Activated effector memory CD4-positive, alpha-beta T cell treated with Interleukin-2 at 50 U/mL for 16 hours (primary cell): ENCODE measurements around the gene AHRR.

Experiments used
- DNase-seq: peaks from one replicate; pipeline ENCODE4 v3.0.0-alpha.2; 2020

Gene AHRR

DNA sequence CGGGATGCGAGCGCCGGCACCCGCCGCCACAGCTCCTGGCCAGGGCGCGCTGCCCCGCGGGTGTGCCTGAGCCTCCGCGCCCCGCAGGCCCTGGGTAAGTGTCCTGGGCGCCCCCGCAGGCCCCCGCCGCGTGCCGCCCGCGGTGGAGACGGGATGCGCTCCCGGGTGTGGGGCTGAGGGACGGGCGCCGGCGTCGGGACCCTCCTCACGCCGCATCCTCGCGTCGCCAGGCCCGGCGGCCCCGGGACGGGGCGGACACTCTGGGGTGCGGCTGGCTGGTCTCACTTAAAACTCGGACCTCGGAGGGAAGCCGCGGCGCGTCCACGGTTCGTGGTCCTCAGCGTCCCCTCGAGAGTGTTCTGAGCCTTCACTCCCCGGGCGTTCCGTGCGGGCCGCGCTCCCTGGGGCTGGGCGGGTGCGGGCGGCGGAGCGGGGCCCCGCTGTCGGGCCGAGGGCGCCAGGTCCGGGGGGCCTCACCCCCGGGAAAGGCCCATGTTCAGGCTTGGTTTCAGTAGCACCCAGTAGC lies 275 bp downstream of the AHRR start:
- no peak for DNase-seq

DNA sequence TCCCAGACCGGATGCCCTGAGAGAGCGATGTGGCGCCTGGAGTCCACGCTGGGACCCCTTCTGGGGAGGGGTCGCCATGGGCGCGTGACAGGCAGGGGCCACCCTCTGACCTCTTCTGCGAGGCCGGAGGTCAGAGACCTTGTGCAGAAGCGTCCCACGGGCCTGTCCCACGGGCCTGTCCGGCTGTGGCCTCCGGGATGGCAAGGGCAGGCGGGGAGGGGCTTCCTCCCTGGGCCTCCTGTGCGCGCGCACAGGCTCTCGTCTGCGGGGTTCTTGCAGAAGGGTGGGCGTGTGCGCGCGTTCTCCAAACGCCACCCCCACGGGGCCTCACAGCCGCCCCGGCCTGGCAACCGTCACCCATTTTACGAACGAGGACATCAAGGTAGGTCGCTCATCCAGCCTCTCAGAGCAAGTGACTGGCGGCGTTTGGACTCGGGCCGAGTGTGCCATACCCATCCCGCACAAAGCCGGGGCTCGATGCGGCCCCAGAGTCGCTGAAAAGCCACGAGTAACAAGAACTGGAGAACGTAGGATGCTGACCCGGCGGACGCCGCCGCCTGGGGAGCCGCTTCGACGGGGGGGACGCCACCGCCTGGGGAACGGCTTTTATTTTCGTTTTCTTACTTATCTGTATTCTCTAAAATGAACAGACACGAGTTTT lies 897 bp downstream of the AHRR start:
- DNase-seq: no peak

DNA sequence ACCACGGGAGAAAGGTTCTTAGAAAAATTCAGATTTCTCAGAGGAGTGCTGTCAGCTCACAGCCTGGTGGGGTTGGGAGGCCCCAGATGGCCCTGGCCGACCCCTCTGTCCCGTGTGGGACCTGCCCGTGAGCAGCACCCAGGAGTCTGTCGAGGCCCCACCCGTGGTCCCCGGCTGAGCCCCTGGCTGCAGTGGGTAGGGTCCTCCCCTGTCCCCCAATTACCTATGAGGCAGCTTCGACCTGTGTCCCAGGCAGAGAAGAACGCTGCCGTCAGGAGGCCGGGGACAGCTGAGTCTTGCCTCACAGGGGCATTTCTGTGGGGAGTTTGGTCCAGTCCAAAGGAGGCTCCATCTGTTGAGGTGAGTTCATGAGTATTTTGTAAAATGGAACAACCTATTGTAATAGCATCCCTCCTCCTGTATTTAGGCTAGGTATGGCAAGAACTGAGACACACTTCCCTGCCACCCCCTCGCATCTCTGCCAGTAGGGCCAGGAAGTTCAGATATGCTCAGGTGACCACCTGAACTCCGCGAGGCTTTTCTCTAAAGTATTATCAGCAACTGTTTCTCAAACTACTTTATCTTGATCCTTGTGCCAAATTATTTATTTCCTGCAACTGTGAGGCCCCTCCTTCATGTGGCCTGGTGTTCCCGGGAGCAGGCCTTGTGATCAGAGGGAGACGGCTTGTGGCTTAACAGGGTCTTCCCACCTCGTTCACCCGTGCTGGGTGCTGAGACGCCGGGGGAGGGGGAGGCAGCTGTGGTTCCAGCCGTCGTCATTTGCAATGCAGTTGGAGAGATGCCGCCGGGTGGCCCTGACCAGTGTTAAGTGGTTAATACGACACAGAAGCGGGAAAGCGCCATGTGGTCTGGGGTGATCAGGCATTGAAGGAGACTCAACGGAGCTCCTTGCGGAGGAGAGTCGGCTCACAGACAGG lies 1.7 kb downstream of the AHRR start:
- DNase-seq: no peak

DNA sequence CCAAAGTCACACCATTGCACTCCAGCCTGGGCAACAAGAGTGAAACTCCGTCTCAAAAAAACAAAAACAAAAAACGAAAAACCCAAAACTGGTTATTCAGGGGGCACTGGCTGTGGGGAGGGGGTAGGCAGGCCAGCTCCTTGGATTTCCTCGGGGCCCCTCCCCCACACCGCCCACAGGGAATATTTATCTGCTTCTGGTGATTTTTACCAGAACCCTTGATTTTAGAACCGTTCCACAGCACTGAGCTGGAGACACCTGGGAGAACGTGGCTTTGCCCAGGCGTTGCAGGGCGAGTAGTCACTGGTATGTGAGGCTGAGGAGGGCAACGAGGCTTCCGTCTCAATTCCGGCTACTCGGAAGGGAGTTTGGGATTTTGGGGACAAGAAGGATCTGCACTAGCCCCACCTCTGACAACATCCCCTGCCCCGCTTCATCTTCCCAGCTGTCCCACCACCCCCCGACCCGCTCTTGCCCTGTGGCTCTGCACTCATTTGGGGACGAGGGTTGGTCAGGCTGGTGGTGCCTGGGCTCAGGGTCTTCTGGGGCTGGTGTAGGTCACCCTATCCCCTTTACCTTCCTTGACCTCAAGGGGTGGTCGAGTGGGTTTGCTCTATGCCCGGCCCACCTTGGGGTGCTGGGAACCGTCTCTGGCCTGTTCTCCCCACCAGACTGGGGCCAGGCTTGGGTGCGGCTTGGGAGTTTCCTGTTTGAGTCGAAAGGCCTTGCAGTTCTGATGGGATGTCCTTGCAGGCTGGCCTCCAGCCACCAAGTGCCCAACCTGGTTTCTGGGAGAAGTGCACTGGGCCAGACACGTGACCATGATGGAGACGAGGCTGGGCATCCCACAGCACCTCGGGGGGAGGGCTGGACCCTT lies 3.5 kb downstream of the AHRR start:
- DNase-seq: no peak

DNA sequence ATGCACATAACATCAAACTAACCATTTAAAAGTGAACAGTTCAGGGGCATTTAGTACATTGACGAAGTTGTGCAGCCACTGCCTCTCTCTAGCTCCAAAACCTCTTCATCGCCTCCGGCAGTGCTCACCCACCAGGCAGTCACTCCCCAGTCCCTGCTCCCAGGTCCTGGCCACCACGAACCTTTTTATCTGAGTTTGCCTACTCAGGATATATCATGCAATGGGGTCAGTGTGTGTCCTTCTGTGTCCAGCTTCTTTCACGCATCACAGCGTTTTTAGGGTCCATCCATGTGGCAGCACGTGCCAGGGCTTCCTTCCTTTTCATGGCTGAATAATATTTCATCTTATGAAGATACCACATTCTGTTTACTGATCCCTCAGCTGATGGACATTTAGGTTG lies 4.6 kb downstream of the AHRR start:
- no peak for DNase-seq

DNA sequence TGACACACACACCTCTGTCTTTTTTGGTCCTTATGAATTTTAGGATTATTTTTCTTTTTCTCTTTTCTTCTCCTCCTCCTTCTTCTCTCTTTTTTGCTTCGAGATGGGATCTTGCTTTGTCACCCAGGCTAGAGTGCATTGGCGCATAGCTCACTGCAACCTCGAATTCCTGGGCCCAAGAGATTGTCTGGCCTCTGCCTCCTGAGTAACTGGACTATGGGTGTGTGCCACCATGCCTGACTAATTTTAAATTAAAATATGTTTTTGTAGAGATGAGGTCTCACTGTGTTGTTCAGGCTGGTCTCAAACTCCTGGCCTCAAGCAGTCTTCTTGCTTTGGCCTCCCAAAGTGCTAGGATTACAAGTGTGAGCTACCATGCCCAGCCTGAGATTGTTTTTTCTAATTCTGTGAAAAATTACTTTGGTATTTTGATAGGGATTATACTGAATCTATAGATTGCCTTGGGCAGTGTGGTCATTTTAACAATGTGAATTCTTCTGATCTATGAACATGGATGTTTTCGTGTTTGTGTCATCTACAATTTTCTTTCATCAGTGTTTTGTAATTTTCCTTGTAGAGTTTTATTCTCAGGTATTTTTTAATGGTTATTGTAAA lies 7.7 kb downstream of the AHRR start:
- DNase-seq: no peak

DNA sequence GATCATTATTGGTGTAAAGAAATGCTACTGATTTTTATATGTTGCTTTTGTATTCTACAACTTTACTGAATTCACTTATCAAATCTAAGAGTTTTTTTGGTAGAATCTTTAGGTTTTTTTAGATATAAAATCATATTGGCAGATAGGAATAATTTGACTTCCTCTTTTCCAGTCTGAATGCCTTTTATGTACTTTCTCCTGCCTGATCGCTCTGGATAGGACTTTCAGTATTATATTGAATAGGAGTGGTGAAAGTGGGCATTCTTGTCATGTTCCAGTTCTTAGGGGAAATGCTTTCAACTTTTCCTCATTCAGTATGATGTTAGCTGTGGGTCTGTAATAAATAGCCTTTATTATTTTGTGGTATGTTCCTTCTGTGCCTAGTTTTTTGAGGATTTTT lies 8.3 kb downstream of the AHRR start:
- no peak for DNase-seq

DNA sequence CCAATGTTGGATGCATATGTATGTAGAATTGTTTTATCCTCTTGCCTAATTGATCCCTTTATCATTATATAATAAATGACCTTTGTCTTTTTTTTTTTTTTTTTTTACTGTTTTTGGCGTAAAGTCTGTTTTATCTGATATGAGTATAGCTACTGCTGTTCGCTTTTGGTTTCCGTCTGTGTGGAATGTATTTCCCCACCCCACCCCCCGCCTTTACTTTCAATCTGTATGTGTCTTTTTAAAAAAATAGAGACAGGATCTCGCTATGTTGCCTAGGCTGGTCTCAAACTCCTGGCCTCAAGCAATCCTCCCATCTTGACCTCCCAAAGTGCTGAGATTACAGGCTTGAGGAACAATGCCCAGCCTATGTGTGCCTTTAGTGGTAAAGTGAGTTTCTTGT lies 11.3 kb downstream of the AHRR start:
- no peak for DNase-seq

DNA sequence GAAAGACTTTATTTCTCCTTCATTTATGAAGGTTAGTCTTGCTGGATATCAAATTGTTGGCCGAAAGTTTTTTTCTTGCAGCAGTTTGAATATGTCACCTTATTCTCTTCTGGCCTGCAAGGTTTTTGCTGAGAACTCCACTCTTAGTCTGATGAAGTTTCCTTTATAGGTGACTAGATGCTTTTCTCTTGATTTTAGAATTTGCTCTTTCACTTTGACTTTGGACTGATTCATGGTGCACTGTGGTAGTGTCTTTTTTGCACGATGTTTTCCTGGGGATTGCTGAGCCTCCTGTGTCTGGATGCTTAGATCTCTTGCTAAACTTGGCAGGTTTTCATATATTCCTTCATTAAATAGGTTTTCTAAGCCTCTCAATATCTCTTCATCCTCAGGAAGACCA lies 12.4 kb downstream of the AHRR start:
- DNase-seq: no peak

DNA sequence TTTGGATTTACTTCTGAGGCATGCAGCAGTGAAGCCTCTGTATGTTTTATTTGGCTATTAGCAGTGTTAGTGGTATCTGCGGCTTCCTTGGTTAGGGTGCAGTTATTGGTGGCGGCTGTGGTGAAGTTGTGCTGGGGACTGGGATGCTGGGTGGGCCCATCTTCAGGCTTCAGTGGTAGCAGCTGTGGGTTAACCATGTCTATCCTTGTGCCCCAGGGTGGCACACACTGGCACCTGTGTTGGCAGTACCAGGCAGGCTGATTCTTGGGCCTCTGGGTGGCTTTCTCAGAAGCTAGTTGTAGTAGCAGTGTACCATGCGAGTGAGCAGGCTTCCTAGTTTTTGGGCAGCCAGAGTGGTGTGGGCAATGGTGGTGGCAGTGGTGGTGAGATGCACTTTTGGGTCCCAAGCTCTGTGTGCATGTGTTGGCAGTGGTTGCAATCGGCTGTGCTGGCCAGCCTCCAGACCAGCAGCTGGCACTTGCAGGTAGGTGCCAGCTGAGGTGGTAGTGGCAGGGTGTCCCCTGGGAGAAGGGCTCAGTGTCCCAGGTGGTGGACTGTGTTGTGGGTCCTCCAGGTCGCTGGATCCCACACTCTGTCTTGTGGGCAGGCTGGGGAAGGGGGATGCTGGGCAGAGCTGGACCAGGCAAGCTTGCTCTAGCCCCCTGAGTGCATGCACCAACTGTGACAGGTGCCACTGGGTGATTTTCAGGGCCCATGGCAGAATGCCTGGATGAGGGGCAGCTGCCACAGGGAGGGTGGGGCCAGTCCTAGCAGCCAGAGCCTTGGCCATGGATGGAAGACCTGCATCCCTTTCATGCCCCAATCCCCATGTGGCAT lies 13.6 kb downstream of the AHRR start:
- DNase-seq: no peak

DNA sequence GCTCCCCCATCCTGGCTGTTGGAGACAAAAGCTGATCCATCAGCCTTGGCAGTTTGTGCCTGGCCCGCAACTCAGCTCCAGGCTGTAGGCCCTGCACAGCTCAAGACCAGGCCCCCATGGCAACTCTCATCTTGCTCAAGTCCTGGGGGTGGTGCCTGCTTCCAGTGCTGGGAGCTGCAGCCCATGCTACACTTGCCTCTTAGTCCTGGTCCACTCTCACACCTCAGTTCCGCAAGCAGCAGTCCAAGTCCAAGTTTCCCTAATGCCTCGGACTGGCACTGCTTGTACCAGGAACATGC lies 14.2 kb downstream of the AHRR start:
- no peak for DNase-seq

DNA sequence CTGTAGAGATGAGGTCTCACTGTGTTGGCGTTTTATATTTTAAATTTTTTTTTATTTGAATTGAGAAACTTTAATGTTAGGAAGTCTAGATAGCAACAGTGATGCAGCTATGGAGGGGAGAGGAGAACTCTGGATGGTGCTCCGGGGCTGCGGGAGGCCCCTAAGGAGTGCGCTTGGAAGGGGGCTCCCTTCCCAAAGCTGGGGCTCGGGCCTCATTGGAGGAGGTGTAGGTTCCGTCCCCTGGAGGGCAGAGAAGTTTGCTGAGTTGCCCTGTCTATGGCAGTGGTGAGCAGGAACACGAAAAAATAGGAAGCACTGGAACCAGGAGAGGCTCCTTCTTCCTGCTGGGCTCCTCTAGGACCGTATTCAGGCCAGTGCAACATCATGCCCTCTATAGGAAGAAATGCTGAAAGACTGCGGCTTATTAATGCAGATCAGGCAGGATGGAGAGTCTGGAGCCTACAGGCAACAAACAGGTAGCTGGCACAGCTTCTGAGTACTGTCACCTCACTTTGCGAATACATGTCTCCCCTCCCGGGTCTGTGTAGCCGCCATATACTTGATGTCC lies 16.1 kb downstream of the AHRR start:
- DNase-seq: no peak

DNA sequence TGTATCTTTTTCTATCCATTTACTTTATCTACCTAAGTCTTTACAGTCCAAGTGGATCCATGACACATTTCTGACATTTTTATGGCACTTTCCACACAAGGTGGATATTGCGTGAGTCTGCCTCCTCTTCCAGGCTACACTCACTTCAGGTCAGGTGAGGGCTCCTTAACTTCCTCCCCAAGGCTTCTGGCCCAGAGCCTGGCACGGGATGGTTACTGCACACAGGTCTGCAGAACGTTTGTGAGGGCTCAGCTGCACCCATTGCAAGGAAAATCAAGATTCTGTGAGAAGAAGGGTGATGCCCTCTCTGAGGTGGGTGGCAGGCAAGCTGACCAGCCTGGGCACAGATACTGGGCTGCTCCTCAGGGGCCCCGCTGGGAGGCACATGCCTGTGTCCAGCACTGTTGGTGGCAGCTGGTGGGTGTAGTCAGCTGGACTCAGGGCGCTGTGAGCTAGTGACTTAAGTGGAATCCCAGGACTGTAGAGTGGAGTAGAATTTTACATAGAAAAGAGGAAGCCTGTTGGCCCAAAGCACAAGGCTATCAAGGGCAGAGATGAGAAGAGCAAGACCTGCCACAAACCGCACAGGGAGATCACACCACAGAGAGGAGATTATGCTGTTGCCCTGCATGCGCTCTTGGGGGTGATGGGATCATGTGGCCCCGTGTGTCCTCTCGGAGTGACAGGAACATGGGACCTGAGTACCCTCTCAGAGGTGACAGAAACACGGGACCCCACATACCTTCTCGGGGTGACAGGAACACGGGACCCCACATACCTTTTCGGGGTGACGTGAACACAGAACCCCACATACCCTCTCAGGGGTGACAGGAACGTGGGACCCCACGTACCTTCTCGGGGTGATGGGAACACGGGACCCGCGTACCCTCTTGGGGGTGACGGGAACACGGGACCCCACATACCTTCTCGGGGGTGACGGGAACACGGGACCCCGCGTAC lies 21.3 kb downstream of the AHRR start:
- DNase-seq: no peak

DNA sequence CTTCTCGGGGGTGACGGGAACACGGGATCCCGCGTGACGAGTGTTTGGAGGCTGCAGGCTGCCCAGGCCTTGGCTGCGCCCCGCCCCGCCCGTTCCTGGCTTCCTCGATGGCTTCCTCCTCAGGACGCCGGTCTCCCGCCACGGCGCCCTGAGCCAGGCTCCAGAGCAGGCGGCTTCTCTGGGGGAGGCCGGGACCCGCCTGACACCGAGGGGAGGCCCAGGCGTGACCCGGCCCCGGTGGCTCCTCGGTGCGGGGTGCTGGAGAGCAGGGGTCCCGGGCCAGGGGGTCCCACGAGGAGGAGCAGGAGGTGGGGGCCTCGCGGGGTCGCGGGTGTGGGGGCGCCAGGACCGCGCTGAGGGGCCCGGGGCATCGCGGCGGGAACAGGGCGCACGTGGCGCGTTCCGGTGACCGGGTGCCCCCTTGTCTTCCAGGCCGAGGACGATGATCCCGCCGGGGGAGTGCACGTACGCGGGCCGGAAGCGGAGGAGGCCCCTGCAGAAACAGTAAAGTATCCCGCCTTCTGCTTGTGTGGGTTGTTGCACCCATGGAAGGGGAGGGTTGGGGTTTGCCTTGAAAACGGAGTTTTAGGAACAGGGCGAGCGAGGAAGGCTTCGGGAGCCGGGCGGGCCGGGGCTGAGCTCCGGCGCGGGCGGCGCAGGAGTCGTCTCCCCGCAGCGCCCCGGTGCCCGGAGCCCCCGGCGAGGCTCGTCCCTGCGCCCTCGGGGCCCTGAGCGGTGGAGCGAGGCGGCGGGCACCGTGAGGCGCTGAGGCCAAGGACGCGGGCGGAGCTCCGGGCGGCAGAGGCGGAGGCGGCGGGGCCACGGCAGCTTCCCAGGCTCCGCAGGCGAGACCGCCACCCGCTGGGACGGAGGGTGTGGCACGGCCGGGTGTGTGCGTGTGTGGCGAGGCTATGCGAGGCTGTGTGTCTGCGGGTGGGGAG lies 22.2 kb downstream of the AHRR start:
- DNase-seq: peak; percentile 25

DNA sequence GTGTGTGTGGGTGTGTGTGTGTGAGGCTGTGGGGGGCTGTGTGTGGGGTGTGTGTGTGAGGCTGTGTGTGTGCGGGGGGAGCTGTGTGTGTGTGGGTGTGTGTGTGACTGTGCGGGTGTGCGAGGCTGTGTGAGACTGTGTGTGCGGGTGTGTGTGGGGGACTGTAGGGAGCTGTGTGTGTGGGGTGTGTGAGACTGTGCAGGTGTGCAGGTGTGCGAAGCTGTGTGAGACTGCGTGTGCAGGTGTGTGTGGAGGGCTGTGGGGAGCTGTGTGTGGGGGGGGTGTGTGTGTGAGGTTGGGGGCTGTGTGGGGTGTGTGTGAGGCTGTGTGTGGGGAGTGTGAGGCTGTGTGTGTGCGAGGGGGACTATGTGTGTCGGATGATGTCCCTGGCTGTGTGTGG lies 23.2 kb downstream of the AHRR start:
- no peak for DNase-seq

DNA sequence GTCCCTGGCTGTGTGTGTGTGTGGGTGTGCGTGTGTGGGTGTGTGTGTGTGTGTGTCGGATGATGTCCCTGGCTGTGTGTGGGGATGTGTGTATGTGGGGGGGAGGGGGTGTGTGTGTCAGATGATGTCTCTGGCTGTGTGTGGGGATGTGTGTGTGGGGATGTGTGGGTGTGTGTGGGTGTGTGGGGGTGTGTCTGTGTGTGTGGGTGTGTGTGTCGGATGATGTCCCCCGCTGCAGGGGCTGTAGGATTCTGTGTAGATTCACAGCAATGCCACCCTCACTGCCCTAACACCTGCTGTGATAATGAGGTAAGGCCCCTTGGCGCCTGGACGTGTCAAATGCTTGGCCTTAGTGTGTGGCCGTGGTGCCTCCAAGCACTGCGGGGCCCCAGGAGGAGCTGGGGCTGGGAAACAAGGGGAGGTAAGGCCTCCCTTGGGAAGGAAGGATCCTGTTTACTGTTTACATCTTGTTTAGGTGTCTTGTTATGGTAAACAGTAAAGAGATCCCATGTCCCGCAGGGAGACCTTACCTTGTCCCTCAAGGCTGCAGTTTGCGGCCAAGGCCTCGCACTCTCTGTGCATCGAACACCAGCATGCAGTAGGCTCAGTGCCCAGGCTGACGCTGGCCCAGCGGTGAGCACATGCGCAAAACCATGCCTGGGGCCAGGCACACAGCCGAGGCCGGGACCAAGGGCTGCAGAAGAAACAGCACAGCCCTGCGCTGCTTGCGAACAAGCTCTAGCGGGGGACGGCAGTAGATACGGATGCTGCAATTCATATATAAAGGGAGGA lies 24.1 kb downstream of the AHRR start:
- no peak for DNase-seq

DNA sequence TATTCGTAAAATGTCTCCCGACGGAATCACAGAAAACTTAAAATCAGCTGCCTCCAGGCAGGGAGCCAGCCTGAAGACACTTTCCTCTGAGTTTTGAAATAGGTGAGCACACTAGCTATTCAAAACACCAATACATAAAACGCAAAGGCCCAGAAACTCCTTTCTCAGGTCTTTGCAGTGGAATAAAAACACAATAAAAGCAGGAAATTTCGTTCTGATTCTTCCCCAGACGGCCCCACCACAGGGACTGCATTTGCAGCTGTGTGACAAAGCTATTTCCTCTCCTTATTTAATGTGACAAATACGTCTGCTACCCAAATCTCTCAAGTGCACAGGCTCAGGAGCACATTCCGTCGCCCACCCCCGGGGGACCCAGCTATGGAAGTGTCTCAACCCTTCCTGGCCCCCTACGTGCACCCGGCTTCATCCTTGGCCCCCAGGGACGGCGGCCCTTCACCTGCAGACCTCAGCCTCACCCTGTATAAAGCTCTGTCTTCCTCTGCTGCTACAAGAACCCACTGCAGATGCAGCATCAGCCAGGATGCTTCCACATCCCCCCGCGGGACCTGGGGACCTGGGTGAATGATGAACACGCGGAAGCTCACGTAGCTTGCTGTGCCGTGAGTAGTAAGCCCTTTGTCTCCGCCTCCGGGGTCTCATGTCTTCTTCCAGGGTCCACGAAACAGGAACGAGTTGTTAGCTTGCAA lies 24.9 kb downstream of the AHRR start:
- DNase-seq: no peak
